Heart right ventricle (tissue), 16 donors: ENCODE data around the gene ZBTB25. TPM values are rescaled to one million over a fixed set of nuclear protein-coding genes. Genes with fewer than 3 reads are reported as not detected.
A peak's percentile ranks its signal among the peaks of the same experiment; 100 is the strongest.

ENCODE experiments used
- ATAC-seq, 8 donors: fragments of 200-7000 bp; cut with Tn5 transposase; one replicate each; pipeline ENCODE4 v1.9.1; 2020; ENCODE audit warnings: mild to moderate bottlenecking in 8 of 8, moderate library complexity in 8 of 8, moderate number of reproducible peaks in 1 of 8
- DNase-seq, 2 donors: peaks; one replicate each; pipeline ENCODE4 v3.0.0-alpha.2; 2020
- H3K27ac ChIP-seq, 10 donors: fragments of 200-600 bp; sonication (generic) in 2 of 10; one replicate each; pipeline versions ENCODE4 v1.5.0 to v1.8.0; 2020 to 2022; ENCODE audit warnings: mild to moderate bottlenecking in 3 of 10
- H3K27me3 ChIP-seq, 7 donors: fragments of 200-600 bp; one replicate each; pipeline ENCODE4 v1.8.0; 2021 to 2022; ENCODE audit warnings: mild to moderate bottlenecking in 2 of 7
- H3K36me3 ChIP-seq, 9 donors: fragments of 200-600 bp; sonication (generic) in 1 of 9; one replicate each; pipeline versions ENCODE4 v1.5.0 to v1.8.0; 2020 to 2022; ENCODE audit warnings: mild to moderate bottlenecking in 2 of 9
- H3K4me1 ChIP-seq, 9 donors: fragments of 200-600 bp; sonication (generic) in 1 of 9; one replicate each; pipeline versions ENCODE4 v1.5.0 to v1.8.0; 2020 to 2022; ENCODE audit warnings: mild to moderate bottlenecking in 4 of 9
- H3K4me3 ChIP-seq, 10 donors: fragments of 200-600 bp; sonication (generic) in 2 of 10; one replicate each; pipeline versions ENCODE4 v1.5.0 to v1.8.0; 2020 to 2022; ENCODE audit warnings: mild to moderate bottlenecking in 7 of 10, moderate library complexity in 2 of 10
- H3K9me3 ChIP-seq, 11 donors: fragments of 200-600 bp in 10 of 11; sonication (generic) in 2 of 11; one replicate each; pipeline versions ENCODE4 v1.5.0 to v1.8.0; 2013 to 2022; ENCODE audit warnings: mild to moderate bottlenecking in 2 of 11, control low read depth in 1 of 11, moderate library complexity in 1 of 11
- WGBS, 2 donors: extraction: QIAGEN DNeasy Blood & Tissue Kit; methylation state at CpG; one replicate each; pipeline ENCODE4 v1.1.7; 2013; ENCODE audit warnings: inconsistent platforms in 1 of 2; 5-methylcytosine and 5-hydroxymethylcytosine counted together
- intact Hi-C, 10 donors: fragments of 100-400 bp; cut with DNase I; formaldehyde crosslinking; loops; one replicate each; pipeline versions ENCODE4 v1.11.1 to v1.14.2; 2022
- polyA plus RNA-seq, 2 donors: library from polyadenylated mRNA; stranded (reverse); fragments of 200-250 nt; gene quantifications; one replicate each; pipeline ENCODE4 v1.2.3, GENCODE V29; 2013
- total RNA-seq, 10 donors: library from RNA; stranded (reverse); fragmentation: NEBNext Ultra II Directional in 3 of 10; extraction: Animal tissue kit (Norgen Biotek cat#: 25700) in 3 of 10; gene quantifications; one replicate each; pipeline versions ENCODE4 v1.2.1 to v1.2.4, GENCODE V29; 2021 to 2023
- TF ChIP-seq, protein P1 (sequence below), 9 donors: fragments of 200-600 bp; sonication (generic) in 2 of 9; IDR thresholded peaks; one replicate each; pipeline versions ENCODE4 v1.5.0 to v1.8.0; 2021 to 2022; ENCODE audit warnings: antibody characterized with exemption in 9 of 9, mild to moderate bottlenecking in 5 of 9, moderate library complexity in 1 of 9
- donor health status: Arrhythmogenic right ventricular cardiomyopathy.
- donor health status: ischemic (EF 13 %, LVEDD 7.1; RV severe dilation, severe dysfunction).
- donor health status: healthy with polysubstance abuse.
- donor health status: DM: no; HTN: yes; CAD: no.
- donor health status: DM: no; HTN: no; CAD: no.
- donor health status: ischemic (EF 25% LVEDD 6.9; RV normal size, moderate dysfunction).
- donor health status: ischemic (EF 25% LVEDD 5.7; RV mildly dilated, moderate dysfunction).
- donor health status: healthy.
- donor health status: DM: yes; HTN: yes; CAD: no.
- donor health status: Ischemic cardiomyopathy.
- donor health status: ischemic (EF 35%, LVEDD 5.7; RV mildly dilated, moderate dysfunction).
- donor health status: nonischemic (EF 11% LVEDD 7.7; RV severe dilation, severe dysfunction).
- donor health status: DM: yes; HTN: yes; CAD: no.
- donor health status: PGD.
- donor health status: ischemic (EF 29% LVEDD 5.4; RV normal size, mild dysfunction).
- donor health status: nonischemic (EF 23%, LVEDD 6.1; RV moderate dilation, normal function).

ZBTB25 gene
- total and polyA plus RNA-seq, 12 donors, result 3.0 to 24.7 (median 20.3) TPM

DNA sequence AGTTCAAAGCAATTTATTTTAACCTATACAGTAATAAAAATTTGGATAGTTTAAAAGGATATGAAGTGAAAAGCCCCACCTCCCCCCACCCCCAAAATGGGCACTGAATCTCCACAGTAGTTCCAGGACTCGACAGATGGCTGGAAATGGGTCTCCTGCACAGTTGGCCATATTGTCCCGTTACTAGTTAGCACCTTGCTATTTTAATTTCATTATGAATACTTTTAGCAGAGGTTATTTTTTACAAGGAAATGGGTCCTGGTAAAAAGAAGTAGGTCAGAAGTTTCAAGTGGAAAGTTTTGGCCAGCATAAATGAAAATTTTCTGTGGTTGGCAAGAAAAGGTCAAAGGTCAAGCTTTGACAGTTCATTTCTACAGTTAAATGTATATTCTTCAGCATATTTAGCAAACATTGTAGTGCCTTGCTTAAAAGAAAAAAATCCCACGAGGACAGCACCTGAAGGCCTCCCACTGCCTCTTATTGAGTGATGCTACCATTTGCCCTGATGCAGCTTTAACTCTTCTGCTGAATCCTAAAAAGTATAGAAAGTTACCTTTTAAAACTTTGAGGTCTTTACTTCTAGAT lies 87.2 kb downstream of the ZBTB25 start:
- Histone ChIP-seq H3K27me3 (no peaks in the 10 kb centered on the region), H3K4me1 (peaks cover 0 to 11% (median 0%) of the 10 kb centered on the region in 9 donors), H3K36me3 (peaks cover 0 to 94% (median 22%) of the 10 kb centered on the region in 9 donors), H3K9me3 (no peaks in the 10 kb centered on the region), H3K4me3 (no peak overlapping the region), H3K27ac (no peak overlapping the region)
- TF ChIP-seq, protein P1, sequence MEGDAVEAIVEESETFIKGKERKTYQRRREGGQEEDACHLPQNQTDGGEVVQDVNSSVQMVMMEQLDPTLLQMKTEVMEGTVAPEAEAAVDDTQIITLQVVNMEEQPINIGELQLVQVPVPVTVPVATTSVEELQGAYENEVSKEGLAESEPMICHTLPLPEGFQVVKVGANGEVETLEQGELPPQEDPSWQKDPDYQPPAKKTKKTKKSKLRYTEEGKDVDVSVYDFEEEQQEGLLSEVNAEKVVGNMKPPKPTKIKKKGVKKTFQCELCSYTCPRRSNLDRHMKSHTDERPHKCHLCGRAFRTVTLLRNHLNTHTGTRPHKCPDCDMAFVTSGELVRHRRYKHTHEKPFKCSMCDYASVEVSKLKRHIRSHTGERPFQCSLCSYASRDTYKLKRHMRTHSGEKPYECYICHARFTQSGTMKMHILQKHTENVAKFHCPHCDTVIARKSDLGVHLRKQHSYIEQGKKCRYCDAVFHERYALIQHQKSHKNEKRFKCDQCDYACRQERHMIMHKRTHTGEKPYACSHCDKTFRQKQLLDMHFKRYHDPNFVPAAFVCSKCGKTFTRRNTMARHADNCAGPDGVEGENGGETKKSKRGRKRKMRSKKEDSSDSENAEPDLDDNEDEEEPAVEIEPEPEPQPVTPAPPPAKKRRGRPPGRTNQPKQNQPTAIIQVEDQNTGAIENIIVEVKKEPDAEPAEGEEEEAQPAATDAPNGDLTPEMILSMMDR (IDR thresholded peaks at IDR 0.05), result no peak
- WGBS, 2 donors, result 89 to 92% methylated on average over 3 of the region's 3 CpGs
- ATAC-seq (no peak), DNase-seq (no peak)
- intact Hi-C loops, result no loop called here

DNA sequence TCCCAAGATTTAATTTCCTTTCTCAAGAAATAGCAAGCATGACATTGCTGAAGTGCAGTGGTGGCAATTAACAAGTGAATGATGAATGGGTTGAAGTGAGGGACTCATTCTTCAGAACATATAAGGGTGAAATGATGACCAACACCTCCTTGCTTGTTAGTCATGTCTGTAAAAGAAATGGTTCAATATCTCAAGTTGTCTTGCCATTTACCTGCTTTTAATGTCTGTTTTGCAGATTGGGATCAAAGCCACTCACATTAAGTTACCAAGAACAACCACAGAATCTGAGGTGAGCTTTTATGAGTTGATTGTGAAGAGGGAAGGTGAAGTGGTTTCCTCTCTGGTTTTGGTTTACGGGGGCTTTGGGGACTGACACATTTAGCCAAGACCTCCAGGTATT lies 91.4 kb downstream of the ZBTB25 start:
- H3K4me1 ChIP-seq, result peaks cover 0 to 5% (median 0%) of the 10 kb centered on the region in 9 donors
- no peaks in the 10 kb centered on the region for H3K9me3 ChIP-seq
- no peak for DNase-seq
- peaks cover 0 to 59% (median 8%) of the 10 kb centered on the region in 9 donors for H3K36me3 ChIP-seq
- TF ChIP-seq, protein P1 (IDR thresholded peaks at IDR 0.05), result no peak
- intact Hi-C loops, result no loop called here
- WGBS, 2 donors, result 100% methylated on average over 1 of the region's 1 CpG
- no peaks in the 10 kb centered on the region for H3K27me3 ChIP-seq
- ATAC-seq, result no peak
- no peak overlapping the region for H3K4me3 ChIP-seq
- H3K27ac ChIP-seq, result no peak overlapping the region

DNA sequence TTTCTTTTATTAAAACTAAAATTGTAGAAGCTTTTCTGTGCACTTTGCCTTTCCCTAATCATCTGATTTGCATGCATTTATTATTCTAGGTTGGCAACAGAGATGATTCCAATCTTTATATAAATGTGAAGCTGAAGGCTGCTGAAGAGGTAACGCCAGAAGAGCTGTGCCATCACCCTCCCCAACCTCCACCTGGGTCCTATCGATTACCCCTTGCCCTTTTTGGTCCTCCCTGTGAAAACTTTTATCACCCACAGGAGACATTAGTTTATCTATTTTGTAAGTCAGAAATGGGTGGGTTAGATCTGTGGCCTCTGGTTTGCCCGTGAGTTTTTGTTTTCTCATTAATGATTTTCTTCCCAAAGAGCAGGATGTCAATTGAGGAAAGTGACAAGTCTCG lies 92.6 kb downstream of the ZBTB25 start:
- Histone ChIP-seq H3K4me3 (no peak overlapping the region), H3K4me1 (no peaks in the 10 kb centered on the region), H3K9me3 (no peaks in the 10 kb centered on the region), H3K36me3 (peaks cover 0 to 47% (median 5%) of the 10 kb centered on the region in 9 donors), H3K27ac (no peak overlapping the region), H3K27me3 (no peaks in the 10 kb centered on the region)
- intact Hi-C loops, result no loop called here
- TF ChIP-seq, protein P1 (IDR thresholded peaks at IDR 0.05), result no peak
- DNase-seq (no peak), ATAC-seq (no peak)
- 95 to 97% methylated on average over 4 of the region's 4 CpGs for WGBS, 2 donors

DNA sequence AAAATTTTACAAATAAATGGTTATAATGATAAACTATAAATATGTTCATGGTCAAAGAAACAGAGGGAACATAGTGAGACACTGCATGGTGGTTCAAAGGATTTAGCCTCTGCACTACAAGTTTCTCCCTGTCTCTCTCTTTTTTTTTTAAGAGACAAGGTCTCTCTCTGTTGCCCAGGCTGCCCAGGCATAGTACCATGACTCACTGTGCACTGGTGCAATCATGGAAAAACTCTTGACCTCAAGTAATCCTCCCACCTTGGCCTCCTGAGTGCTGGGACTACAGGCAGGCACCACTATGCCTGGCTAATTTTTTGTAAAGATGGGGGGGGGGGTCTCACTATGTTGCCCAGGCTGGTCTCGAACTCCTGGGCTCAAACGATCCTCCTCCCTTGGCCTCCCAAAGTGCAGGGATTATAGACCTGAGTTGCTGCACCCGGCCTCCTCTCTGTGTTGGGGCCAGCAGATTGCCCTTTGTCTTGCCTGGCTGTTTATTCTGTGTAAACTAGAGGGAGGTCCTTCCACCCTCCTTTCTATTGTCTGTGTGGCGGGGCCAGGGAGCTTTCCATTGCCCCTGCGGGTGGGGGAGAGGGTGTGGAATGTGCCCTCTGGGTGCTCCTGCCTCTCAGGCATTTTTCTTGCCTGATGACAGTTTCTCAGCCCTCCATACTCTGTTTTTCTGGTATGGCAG lies 93.4 kb downstream of the ZBTB25 start:
- Histone ChIP-seq H3K36me3 (peaks cover 0 to 40% (median 0%) of the 10 kb centered on the region in 9 donors), H3K4me1 (no peaks in the 10 kb centered on the region), H3K27me3 (no peaks in the 10 kb centered on the region), H3K9me3 (no peaks in the 10 kb centered on the region), H3K4me3 (no peak overlapping the region), H3K27ac (no peak overlapping the region)
- 89 to 90% methylated on average over 5 of the region's 5 CpGs for WGBS, 2 donors
- DNase-seq, result no peak
- TF ChIP-seq, protein P1 (IDR thresholded peaks at IDR 0.05), result no peak
- ATAC-seq, result peak in 2 of 8 donors; percentile 41 to 55
- intact Hi-C loops, result no loop called here
